Fibroblast of skin of left biceps (primary cell): Measurements from ENCODE around the gene BATF2.
"Not testable (repeated sequence)": the region's sequence is repeated elsewhere in the genome, so short reads cannot be mapped to it uniquely, and the experiment has no call there.

Experiments used
- DNase-seq, 2 experiments: peaks; one replicate each; pipeline ENCODE4 v3.0.0-alpha.2; 2013; ENCODE audit warnings: low read depth in 2 of 2

BATF2 gene

GRCh38 chr11:65013888-65014725 is 17.3 kb upstream of the BATF2 start, which contains the start of gene ARL2:
ARL2 (plus strand) TSS chr11:65014160; CDS start chr11:65014208, 48 bp downstream.
- peak; percentile 69 to 73 for DNase-seq

GRCh38 chr11:65013130-65013887 is 16.5 kb upstream of the BATF2 start:
- peak; percentile 65 to 75 for DNase-seq

- no peak for DNase-seq
These were observed 12.1 kb upstream of the BATF2 start for GRCh38 chr11:65008873-65009272.

- DNase-seq = no peak
These were observed 11.2 kb upstream of the BATF2 start for GRCh38 chr11:65008016-65008415.

DNA sequence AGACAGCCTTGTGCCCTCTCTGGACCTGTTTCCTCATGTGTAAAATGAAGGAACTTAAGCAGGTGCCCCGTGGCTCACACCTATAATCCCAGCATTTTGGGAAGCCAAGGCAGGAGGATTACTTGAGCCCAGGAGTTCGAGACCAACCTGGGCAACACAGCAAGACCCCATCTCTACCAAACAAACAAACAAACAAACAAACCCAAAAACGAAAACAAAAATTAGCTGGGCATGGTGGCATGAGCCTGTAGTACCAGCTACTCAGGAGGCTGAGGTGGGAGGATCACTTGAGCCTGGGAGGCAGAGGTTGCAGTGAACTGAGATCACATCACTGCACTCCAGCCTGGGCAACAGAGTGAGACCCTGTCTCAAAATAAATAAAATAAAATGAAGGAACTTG is 7.2 kb upstream of the BATF2 start:
- not testable (repeated sequence) for DNase-seq

DNA sequence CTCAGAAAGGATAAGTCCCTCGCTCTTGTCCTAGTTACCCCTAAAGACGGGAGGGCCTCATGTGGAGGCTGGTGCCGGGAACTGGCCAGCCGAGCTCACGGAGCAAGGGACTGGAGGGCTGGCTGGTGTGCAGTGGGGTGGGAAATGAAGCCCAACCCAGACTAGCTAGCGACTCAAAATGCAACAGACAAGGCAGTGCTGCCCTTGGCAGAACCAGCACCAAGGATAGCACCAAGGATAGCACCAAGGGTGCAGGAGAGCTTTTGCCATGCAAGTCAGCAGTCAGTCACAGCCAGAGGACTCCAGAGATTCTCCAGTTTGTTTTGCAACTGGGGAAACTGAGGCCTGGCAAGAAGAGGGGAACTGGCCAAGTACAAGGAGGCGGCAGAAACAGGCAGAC is 6.5 kb upstream of the BATF2 start:
- no peak for DNase-seq

DNA sequence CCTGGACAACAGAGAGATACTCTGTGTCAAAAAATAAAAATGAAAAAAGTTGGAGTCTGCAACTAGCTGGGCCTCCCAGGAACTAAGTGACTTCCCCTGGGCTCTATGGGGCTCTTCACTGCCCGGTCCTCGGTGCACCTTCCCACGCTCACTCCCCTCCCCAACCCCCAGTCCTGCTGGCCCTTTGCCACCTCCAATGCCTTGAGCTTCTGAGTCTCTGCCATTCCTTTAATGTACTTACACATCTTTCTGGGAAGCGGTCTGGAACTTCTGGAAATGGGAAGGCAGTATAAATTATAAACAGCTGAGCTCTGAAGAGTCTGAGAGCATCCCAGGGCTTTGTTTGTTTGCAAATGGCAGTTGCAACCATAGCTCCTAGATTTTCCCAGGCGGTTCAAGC is 5.9 kb upstream of the BATF2 start:
- no peak for DNase-seq

GRCh38 chr11:64999478-64999877 is 2.7 kb upstream of the BATF2 start:
- no peak for DNase-seq

DNA sequence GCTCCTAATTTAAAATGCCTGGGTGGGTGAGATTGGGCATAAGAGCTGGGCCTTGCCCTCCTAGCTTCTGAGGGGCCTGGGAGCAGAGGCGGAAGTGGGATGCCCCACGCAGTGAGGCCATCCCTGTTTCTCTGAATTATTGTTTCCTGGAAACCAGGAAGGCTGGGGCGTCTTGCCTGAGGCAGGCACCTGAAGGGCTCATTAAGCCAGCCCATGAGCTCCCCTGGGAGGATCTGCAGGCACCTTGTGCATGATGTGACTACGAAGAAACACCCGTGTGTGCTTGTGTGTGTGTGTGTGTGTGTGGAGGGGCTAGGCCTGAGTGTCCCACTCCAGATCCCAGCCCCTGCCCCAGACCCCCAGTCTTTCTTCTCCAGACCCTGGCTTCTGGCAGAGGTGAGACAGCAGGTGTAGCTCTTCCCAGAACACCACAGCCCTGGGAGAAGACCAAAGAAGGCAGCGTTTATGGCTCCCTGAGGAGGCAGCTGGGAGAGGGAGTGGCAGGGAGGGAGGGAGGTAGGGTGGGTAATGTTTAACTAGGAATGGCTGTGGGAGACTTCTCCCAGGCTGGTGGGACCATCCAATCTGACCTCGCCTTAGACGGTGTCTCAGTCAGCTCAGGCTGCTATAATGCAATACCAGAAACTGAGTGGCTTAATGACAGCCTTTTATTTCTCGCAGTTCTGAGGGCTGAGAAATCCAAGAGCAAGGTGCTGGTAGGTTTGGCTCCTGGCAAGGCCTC is 2.1 kb upstream of the BATF2 start:
- no peak for DNase-seq

DNA sequence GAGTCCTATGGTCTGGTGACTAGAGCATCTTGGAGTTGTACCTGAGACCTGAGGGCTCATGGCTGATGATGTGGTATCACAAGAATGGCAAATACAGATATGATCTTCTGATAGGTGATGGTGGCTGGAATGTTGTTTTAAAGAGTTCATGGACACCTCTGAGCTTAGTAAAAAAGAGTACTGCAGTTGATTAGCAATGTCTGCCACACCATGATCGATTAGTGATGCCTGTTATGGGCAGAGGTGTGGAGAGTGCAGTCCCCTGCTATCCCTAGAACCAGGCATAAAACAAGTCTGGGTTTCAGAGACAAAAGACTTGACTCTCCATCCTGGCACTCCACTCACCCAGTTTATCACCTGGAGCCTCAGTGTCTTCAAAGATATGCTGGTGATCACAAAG is 1.4 kb upstream of the BATF2 start:
- DNase-seq = no peak

- DNase-seq = no peak
These were observed 453 bp downstream of the BATF2 start for GRCh38 chr11:64996327-64996709.

- DNase-seq = no peak
These were observed 2.5 kb downstream of the BATF2 start for GRCh38 chr11:64994318-64994717.

DNA sequence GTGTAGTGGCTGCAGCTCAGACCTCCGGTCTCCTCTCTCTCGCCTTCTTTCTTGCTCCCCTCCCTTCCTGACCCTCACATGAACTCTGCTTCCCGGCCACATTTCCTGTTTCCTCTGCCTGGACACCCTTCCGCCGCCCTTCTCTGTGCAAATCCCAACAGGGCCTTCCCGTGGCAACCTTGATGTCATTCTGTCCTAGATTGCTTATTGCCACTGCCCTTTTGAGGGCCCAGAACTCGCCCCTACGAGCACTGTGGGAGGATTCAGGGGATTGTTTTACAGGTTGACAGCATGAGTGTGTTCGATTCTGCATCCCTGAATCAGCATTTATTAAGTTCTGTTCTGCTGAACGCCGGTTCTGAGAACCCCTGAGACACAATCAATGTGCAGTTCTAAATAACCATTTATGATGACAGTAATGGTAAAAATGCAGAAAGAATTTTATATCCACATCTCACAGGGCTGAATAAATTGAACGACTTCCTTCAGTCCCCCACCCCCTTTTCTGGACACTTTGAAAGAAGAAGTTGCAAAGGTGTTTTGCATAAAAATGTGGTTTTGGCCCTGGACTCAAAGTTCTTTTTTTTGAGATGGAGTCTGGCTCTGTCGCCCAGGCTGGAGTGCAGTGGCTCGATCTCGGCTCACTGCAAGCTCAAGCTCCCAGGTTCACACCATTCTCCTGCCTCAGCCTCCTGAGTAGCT is 6.4 kb downstream of the BATF2 start:
- no peak for DNase-seq

DNA sequence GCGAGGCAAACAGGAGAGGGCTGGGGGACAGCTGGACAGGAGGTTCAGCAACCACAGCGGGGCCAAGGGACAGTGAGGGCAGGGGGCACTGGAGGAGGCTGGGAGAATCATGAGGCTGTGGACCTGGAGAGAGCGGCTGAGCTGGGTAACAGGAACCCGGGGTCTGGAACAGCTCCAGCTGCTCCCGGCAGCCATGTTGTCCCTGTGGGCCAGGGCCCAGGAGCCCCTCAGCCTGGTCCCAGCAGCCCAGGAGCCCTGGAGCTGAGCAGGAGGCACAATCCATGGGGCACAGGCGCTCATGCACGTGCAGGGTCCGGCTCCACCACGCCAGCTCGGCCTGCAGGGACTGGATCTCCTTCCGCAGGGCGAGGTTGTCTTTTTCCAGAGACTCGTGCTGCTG is 7.4 kb downstream of the BATF2 start:
- DNase-seq = no peak

- no peak for DNase-seq
These were observed 8.5 kb downstream of the BATF2 start for GRCh38 chr11:64987998-64988854.

- DNase-seq = not testable (repeated sequence)
These were observed 13.4 kb downstream of the BATF2 start for GRCh38 chr11:64983339-64983738.

GRCh38 chr11:64976651-64977050 is 20.1 kb downstream of the BATF2 start:
- DNase-seq = no peak

DNA sequence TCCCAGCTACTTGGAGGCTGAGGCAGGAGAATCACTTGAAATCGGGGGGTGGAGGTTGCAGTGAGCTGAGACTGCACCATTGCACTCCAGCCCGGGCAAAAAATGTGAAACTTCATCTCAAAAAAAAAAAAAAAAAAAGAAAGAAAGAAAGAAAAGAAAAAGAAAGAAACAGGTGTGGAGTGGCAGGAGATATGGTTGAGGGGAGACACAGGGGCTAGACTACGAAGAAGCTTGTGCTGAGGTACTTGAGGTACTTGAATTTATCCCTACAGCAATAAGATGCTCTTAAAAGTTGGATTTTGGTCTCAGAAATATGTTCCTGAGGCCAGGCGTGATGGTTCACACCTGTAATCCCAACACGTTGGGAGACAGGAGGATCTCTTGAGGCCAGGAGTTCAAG is 22.6 kb downstream of the BATF2 start:
- DNase-seq = no peak

DNA sequence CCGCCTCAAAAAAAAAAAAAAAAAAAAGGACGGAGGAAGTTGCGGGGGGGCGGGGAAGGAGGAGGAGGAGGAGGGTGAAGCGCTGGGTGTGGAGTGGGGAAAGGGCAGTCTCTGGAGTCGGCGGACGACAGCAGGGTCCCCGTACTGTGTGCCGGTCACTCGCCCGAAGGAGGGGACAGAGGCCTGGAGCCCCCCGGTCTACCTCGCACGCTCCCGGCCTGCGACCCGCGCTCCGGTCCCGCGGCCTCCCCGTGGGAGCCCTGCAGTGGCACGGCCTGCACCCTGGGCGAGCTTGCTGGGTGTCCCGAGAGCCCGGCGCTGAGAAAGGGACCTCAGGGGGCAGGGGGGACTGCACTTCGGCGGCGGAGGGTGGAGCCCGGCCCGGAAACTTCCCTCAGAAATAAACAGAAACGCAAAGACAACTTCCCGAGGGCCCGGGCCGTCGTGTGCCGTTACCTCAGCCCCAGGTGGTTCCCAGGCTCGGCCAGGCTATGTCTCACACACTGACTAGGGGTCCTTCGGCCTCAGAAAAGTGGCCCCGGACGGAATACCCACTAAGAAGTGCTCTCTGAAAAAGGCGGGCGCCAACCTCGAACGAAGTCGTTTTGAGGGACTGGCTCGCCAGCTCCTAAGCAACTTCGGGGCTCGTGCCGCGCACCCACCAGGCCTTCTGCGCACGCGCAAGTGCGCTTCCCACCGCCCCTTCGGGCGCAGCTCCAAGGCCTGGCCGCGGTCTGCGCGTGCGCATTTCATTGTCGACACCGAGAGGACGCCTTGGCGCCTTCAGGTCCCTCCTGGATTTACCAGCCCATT is 25.1 kb downstream of the BATF2 start, which contains the start of gene MAJIN:
TSS of gene MAJIN (minus strand) at position 688 of the 813 bp plus-strand sequence. CDS start 12,703 bp downstream, outside the sequence.
- peak; percentile 32 to 47 for DNase-seq

- no peak for DNase-seq
These were observed 26.0 kb downstream of the BATF2 start for GRCh38 chr11:64970731-64971151.
